Lung (tissue), 16 donors: ENCODE data around the gene GABRR1. TPM values are rescaled to one million over a fixed set of nuclear protein-coding genes. Genes with fewer than 3 reads are reported as not detected.

Experiments
- ATAC-seq: fragments of 200-7000 bp; cut with Tn5 transposase; one replicate; pipeline ENCODE4 v1.9.1; 2020; ENCODE audit warnings: moderate number of reproducible peaks; ENCODE audit not compliant: insufficient read depth, low FRiP score
- DNase-seq, 3 donors: peaks; one replicate each; pipeline ENCODE4 v3.0.0-alpha.2; 2013 to 2017
- H3K27ac ChIP-seq, 2 donors: one replicate each; pipeline ENCODE4 v1.5.1; 2013; ENCODE audit warnings: mild to moderate bottlenecking in 2 of 2, moderate library complexity in 2 of 2, control low read depth in 1 of 2, inconsistent platforms in 1 of 2, low read depth in 1 of 2, low read length in 1 of 2
- H3K27me3 ChIP-seq, 3 donors: one replicate each; pipeline ENCODE4 v1.5.1; 2013; ENCODE audit warnings: low read length in 2 of 3; ENCODE audit not compliant: control insufficient read depth in 3 of 3, insufficient read depth in 3 of 3
- H3K36me3 ChIP-seq, 4 donors: one replicate each; pipeline ENCODE4 v1.5.1; 2013; ENCODE audit warnings: low read length in 4 of 4, mild to moderate bottlenecking in 1 of 4, moderate library complexity in 1 of 4; ENCODE audit not compliant: control insufficient read depth in 4 of 4, insufficient read depth in 4 of 4
- H3K4me1 ChIP-seq, 5 donors: one replicate each; pipeline ENCODE4 v1.5.1; 2013; ENCODE audit warnings: low read length in 5 of 5, mild to moderate bottlenecking in 2 of 5, moderate library complexity in 1 of 5; ENCODE audit not compliant: control insufficient read depth in 5 of 5, insufficient read depth in 5 of 5
- H3K4me3 ChIP-seq: one replicate; pipeline ENCODE4 v1.5.1; 2013; ENCODE audit warnings: mild to moderate bottlenecking, control low read depth, moderate library complexity
- H3K9ac ChIP-seq, 2 donors: one replicate each; pipeline ENCODE4 v1.5.1; 2013; ENCODE audit warnings: low read length in 2 of 2, control low read depth in 1 of 2; ENCODE audit not compliant: insufficient read depth in 1 of 2
- H3K9me3 ChIP-seq, 4 donors: one replicate each; pipeline ENCODE4 v1.5.1; 2013; ENCODE audit warnings: low read length in 3 of 4, mild to moderate bottlenecking in 1 of 4, moderate library complexity in 1 of 4; ENCODE audit not compliant: control insufficient read depth in 4 of 4, insufficient read depth in 3 of 4
- CTCF ChIP-seq: IDR thresholded peaks from 2 replicates; pipeline ENCODE4 v1.5.1; 2012; ENCODE audit warnings: mild to moderate bottlenecking; ENCODE audit errors: control extremely low read depth, extremely low read depth
- WGBS, 2 donors: extraction: QIAGEN DNeasy Blood & Tissue Kit; methylation state at CpG; one replicate each; pipeline ENCODE4 v1.1.7; 2013; 5-methylcytosine and 5-hydroxymethylcytosine counted together
- long read RNA-seq, 5 donors: transcript quantifications; one replicate each; lab custom pipeline, GENCODE V29; 2026
- polyA plus RNA-seq, 2 donors: library from polyadenylated mRNA; stranded (reverse); fragments of 200-250 nt; gene quantifications; one replicate each; pipeline ENCODE4 v1.2.1, GENCODE V29; 2013
- total RNA-seq, 2 donors: library from RNA; depleted of rRNA in 1 of 2; stranded (reverse); fragments of >200 nt in 1 of 2; gene quantifications; one replicate each; pipeline ENCODE4 v1.2.1, GENCODE V29; 2014 to 2021
- donor health status: control.
- donor health status: control.
- donor health status: Bipolar disorder and iron deficiency.
- donor health status: healthy.
- donor health status: DM: yes; HTN: yes; CAD: no.

The GABRR1 gene
- total RNA-seq: not detected
- polyA plus RNA-seq: not detected
- long read RNA-seq, donor 1: 0 reads
- long read RNA-seq, donor 2: 0 reads
- long read RNA-seq, donor 3: 0 reads
- long read RNA-seq, donor 4: 0 reads
- long read RNA-seq, donor 5: 0 reads

GRCh38 chr6:89217299-89217910, at the start of gene GABRR1:
TSS of gene GABRR1 (minus strand) at chr6:89217358. CDS start at chr6:89217322, 36 bp downstream.
- Histone ChIP-seq H3K4me3 (no peak within 1 kb of the TSS), H3K9me3 (peaks cover 0 to 4% (median 0%) of the 10 kb centered on the region in 4 donors), H3K9ac (no peak within 1 kb of the TSS), H3K36me3 (no peaks in the 10 kb centered on the region), H3K4me1 (peaks cover 0 to 2% (median 0%) of the 10 kb centered on the region in 5 donors), H3K27ac (no peak within 1 kb of the TSS), H3K27me3 (peaks cover 0 to 2% (median 0%) of the 10 kb centered on the region in 3 donors)
- no peak for TF ChIP-seq CTCF
- ATAC-seq (no peak), DNase-seq (no peak)
- WGBS, 2 donors: 20 to 34% methylated on average over 10 of the region's 10 CpGs

GRCh38 chr6:89264296-89264695, 47.1 kb upstream of the GABRR1 start:
- Histone ChIP-seq H3K4me3 (no peak overlapping the region), H3K9ac (no peak overlapping the region), H3K9me3 (no peaks in the 10 kb centered on the region), H3K4me1 (peaks cover 0 to 7% (median 0%) of the 10 kb centered on the region in 5 donors), H3K27me3 (peaks cover 0 to 2% (median 0%) of the 10 kb centered on the region in 3 donors), H3K36me3 (no peaks in the 10 kb centered on the region), H3K27ac (no peak overlapping the region)
- no peak for TF ChIP-seq CTCF
- ATAC-seq (no peak), DNase-seq (no peak)
- WGBS, 2 donors: 96 to 97% methylated on average over 20 of the region's 20 CpGs

GRCh38 chr6:89260832-89261231, 43.7 kb upstream of the GABRR1 start:
- Histone ChIP-seq H3K9ac (no peak overlapping the region), H3K36me3 (no peaks in the 10 kb centered on the region), H3K27me3 (peaks cover 0 to 2% (median 0%) of the 10 kb centered on the region in 3 donors), H3K9me3 (no peaks in the 10 kb centered on the region), H3K4me1 (peaks cover 0 to 7% (median 0%) of the 10 kb centered on the region in 5 donors), H3K27ac (no peak overlapping the region), H3K4me3 (no peak overlapping the region)
- ATAC-seq (no peak), DNase-seq (peak in 2 of 3 donors; percentile 33 to 46)
- TF ChIP-seq CTCF: no peak
- 17 to 26% methylated on average over 5 of the region's 5 CpGs for WGBS, 2 donors
